Dermis blood vessel endothelial cell (primary cell): ENCODE results near the gene HACD2. TPM values are rescaled to one million over a fixed set of nuclear protein-coding genes. Genes with fewer than 3 reads are reported as not detected.

Source experiments
- DNase-seq: peaks from one replicate; pipeline ENCODE4 v3.0.0; 2010
- total RNA-seq: library from RNA; depleted of rRNA; stranded (reverse); fragments of >200 nt; gene quantifications from 2 replicates; pipeline ENCODE4 v1.2.3, GENCODE V29; 2014

The HACD2 gene
- total RNA-seq, 1 donor from 2014 or later: 24.8 TPM

- DNase-seq: no peak
Observed at GRCh38 chr3:123568875-123569274, 16.0 kb downstream of the HACD2 start.

- no peak for DNase-seq
Observed at GRCh38 chr3:123568034-123568433, 16.8 kb downstream of the HACD2 start.

- DNase-seq: no peak
Observed at GRCh38 chr3:123564056-123564455, 20.8 kb downstream of the HACD2 start.

GRCh38 chr3:123562547-123562946 lies 22.3 kb downstream of the HACD2 start:
- DNase-seq: no peak

- DNase-seq: no peak
Observed at GRCh38 chr3:123561188-123561587, 23.7 kb downstream of the HACD2 start.

GRCh38 chr3:123559040-123559861 lies 25.6 kb downstream of the HACD2 start:
- peak; percentile 77 for DNase-seq

- DNase-seq: no peak
Observed at GRCh38 chr3:123553536-123553935, 31.3 kb downstream of the HACD2 start.

GRCh38 chr3:123552768-123553167 lies 32.1 kb downstream of the HACD2 start:
- no peak for DNase-seq

- DNase-seq: peak; percentile 60
Observed at GRCh38 chr3:123552095-123552714, 32.6 kb downstream of the HACD2 start.

GRCh38 chr3:123547881-123548519 lies 36.9 kb downstream of the HACD2 start:
- DNase-seq: no peak

- DNase-seq: no peak
Observed at GRCh38 chr3:123546133-123546755, 38.6 kb downstream of the HACD2 start.

GRCh38 chr3:123543950-123544349 lies 40.9 kb downstream of the HACD2 start:
- DNase-seq: no peak

- DNase-seq: peak; percentile 32
Observed at GRCh38 chr3:123540285-123540684, 44.6 kb downstream of the HACD2 start.

GRCh38 chr3:123536153-123536895 lies 48.5 kb downstream of the HACD2 start:
- no peak for DNase-seq

- DNase-seq: peak; percentile 42
Observed at GRCh38 chr3:123535580-123535979, 49.3 kb downstream of the HACD2 start.

GRCh38 chr3:123534264-123534663 lies 50.6 kb downstream of the HACD2 start:
- no peak for DNase-seq

- DNase-seq: no peak
Observed at GRCh38 chr3:123533554-123534159, 51.2 kb downstream of the HACD2 start.

GRCh38 chr3:123528130-123528529 lies 56.7 kb downstream of the HACD2 start:
- DNase-seq: no peak

GRCh38 chr3:123527046-123527445 lies 57.8 kb downstream of the HACD2 start:
- DNase-seq: no peak

GRCh38 chr3:123526474-123526873 lies 58.4 kb downstream of the HACD2 start:
- no peak for DNase-seq

GRCh38 chr3:123525433-123525832 lies 59.4 kb downstream of the HACD2 start:
- DNase-seq: no peak

GRCh38 chr3:123524981-123525380 lies 59.9 kb downstream of the HACD2 start:
- DNase-seq: no peak
